Measurements from ENCODE around the gene WIPF3.

- TF ChIP-seq, protein P1, sequence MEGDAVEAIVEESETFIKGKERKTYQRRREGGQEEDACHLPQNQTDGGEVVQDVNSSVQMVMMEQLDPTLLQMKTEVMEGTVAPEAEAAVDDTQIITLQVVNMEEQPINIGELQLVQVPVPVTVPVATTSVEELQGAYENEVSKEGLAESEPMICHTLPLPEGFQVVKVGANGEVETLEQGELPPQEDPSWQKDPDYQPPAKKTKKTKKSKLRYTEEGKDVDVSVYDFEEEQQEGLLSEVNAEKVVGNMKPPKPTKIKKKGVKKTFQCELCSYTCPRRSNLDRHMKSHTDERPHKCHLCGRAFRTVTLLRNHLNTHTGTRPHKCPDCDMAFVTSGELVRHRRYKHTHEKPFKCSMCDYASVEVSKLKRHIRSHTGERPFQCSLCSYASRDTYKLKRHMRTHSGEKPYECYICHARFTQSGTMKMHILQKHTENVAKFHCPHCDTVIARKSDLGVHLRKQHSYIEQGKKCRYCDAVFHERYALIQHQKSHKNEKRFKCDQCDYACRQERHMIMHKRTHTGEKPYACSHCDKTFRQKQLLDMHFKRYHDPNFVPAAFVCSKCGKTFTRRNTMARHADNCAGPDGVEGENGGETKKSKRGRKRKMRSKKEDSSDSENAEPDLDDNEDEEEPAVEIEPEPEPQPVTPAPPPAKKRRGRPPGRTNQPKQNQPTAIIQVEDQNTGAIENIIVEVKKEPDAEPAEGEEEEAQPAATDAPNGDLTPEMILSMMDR (IDR thresholded peaks at IDR 0.05), result no peak
- TF ChIP-seq POLR2A (IDR thresholded peaks at IDR 0.05), result no peak
Measured at GRCh38 chr7:29805031-29805430, 1.3 kb upstream of the WIPF3 start.

Data from right lobe of liver (tissue), 4 donors.